Thyroid gland (tissue), 4 donors: Measurements from ENCODE around the gene FMN1.

Experiments
- POLR2A ChIP-seq, 2 donors: fragments of 450-650 bp; IDR thresholded peaks; one replicate each; pipeline ENCODE4 v1.6.1; 2017; ENCODE audit warnings: antibody characterized with exemption in 2 of 2, mild to moderate bottlenecking in 2 of 2, moderate library complexity in 1 of 2
- TF ChIP-seq, protein P1 (sequence below), 6 experiments: fragments of 200-600 bp in 3 of 6; fragments of 450-650 bp in 3 of 6; sonication (generic) in 3 of 6; IDR thresholded peaks; one replicate each; pipeline ENCODE4 v1.5.1; 2016 to 2019; ENCODE audit warnings: antibody characterized with exemption in 6 of 6, mild to moderate bottlenecking in 2 of 6, inconsistent platforms in 1 of 6, moderate library complexity in 1 of 6

DNA sequence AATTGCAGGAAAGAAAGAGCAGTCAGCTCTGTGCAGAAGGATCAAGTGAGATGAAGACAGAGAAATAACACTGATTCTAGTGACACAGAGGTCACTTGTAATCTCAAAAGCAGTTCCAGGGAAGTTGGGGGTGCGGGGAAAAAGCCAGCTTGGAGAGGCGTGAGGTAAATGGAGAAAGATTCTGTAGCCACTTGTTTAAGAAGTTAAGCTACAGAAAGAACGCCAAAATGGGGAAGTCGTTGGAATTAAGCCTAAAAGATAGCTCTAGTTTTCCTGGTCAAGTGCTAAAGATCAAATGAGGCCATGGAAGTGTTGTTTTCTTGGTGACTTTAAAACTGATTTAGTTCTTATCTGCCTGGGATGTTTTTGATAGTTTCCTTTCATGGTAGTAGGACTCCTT is 324.7 kb downstream of the FMN1 start:
- TF ChIP-seq, protein P1, sequence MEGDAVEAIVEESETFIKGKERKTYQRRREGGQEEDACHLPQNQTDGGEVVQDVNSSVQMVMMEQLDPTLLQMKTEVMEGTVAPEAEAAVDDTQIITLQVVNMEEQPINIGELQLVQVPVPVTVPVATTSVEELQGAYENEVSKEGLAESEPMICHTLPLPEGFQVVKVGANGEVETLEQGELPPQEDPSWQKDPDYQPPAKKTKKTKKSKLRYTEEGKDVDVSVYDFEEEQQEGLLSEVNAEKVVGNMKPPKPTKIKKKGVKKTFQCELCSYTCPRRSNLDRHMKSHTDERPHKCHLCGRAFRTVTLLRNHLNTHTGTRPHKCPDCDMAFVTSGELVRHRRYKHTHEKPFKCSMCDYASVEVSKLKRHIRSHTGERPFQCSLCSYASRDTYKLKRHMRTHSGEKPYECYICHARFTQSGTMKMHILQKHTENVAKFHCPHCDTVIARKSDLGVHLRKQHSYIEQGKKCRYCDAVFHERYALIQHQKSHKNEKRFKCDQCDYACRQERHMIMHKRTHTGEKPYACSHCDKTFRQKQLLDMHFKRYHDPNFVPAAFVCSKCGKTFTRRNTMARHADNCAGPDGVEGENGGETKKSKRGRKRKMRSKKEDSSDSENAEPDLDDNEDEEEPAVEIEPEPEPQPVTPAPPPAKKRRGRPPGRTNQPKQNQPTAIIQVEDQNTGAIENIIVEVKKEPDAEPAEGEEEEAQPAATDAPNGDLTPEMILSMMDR (IDR thresholded peaks at IDR 0.05): no peak
- TF ChIP-seq POLR2A (IDR thresholded peaks at IDR 0.05): no peak
